GM19023 (cell line): ENCODE results near the gene ARL4D.
"Not testable (repeated sequence)": the region's sequence is repeated elsewhere in the genome, so short reads cannot be mapped to it uniquely, and the experiment has no call there.

ENCODE experiments used
- ATAC-seq: cut with Tn5 transposase; IDR thresholded peaks from one replicate; pipeline ENCODE4 v1.9.1; 2021; ENCODE audit warnings: mild to moderate bottlenecking, moderate library complexity; ENCODE audit not compliant: unreplicated experiment

Gene ARL4D

GRCh38 chr17:43398724-43399595, at the start of gene ARL4D:
Gene ARL4D, plus strand, starts transcription at chr17:43398993. Its CDS starts 740 bp downstream, at chr17:43399733.
- peak; percentile 52 for ATAC-seq

GRCh38 chr17:43349142-43349541, 49.7 kb upstream of the ARL4D start:
- no peak for ATAC-seq

GRCh38 chr17:43350888-43351361, 47.9 kb upstream of the ARL4D start:
- no peak for ATAC-seq

GRCh38 chr17:43351691-43352090, 47.1 kb upstream of the ARL4D start:
- no peak for ATAC-seq

GRCh38 chr17:43352579-43353331, 46.0 kb upstream of the ARL4D start:
- no peak for ATAC-seq

GRCh38 chr17:43353393-43353792, 45.4 kb upstream of the ARL4D start:
- ATAC-seq = no peak

- ATAC-seq = no peak
Observed at GRCh38 chr17:43354371-43354770, 44.4 kb upstream of the ARL4D start.

GRCh38 chr17:43356450-43356849, 42.3 kb upstream of the ARL4D start:
- ATAC-seq = no peak

- ATAC-seq = no peak
Observed at GRCh38 chr17:43356999-43357398, 41.8 kb upstream of the ARL4D start.

- ATAC-seq = no peak
Observed at GRCh38 chr17:43359469-43360110, 39.2 kb upstream of the ARL4D start.

- peak; percentile 16 for ATAC-seq
Observed at GRCh38 chr17:43360376-43360738, 38.4 kb upstream of the ARL4D start.

- peak; percentile 80 for ATAC-seq
Observed at GRCh38 chr17:43360739-43361505, 37.9 kb upstream of the ARL4D start.

- no peak for ATAC-seq
Observed at GRCh38 chr17:43363181-43363925, 35.4 kb upstream of the ARL4D start.

- ATAC-seq = no peak
Observed at GRCh38 chr17:43363926-43364285, 34.9 kb upstream of the ARL4D start.

- ATAC-seq = no peak
Observed at GRCh38 chr17:43365356-43365755, 33.4 kb upstream of the ARL4D start.

- ATAC-seq = not testable (repeated sequence)
Observed at GRCh38 chr17:43365921-43366320, 32.9 kb upstream of the ARL4D start.

GRCh38 chr17:43366891-43367736, 31.7 kb upstream of the ARL4D start:
- ATAC-seq = no peak

- ATAC-seq = peak; percentile 18
Observed at GRCh38 chr17:43367737-43368242, 31.0 kb upstream of the ARL4D start.
